ENCODE results near the gene SHTN1.

SHTN1 gene, protein sequence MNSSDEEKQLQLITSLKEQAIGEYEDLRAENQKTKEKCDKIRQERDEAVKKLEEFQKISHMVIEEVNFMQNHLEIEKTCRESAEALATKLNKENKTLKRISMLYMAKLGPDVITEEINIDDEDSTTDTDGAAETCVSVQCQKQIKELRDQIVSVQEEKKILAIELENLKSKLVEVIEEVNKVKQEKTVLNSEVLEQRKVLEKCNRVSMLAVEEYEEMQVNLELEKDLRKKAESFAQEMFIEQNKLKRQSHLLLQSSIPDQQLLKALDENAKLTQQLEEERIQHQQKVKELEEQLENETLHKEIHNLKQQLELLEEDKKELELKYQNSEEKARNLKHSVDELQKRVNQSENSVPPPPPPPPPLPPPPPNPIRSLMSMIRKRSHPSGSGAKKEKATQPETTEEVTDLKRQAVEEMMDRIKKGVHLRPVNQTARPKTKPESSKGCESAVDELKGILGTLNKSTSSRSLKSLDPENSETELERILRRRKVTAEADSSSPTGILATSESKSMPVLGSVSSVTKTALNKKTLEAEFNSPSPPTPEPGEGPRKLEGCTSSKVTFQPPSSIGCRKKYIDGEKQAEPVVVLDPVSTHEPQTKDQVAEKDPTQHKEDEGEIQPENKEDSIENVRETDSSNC

DNA sequence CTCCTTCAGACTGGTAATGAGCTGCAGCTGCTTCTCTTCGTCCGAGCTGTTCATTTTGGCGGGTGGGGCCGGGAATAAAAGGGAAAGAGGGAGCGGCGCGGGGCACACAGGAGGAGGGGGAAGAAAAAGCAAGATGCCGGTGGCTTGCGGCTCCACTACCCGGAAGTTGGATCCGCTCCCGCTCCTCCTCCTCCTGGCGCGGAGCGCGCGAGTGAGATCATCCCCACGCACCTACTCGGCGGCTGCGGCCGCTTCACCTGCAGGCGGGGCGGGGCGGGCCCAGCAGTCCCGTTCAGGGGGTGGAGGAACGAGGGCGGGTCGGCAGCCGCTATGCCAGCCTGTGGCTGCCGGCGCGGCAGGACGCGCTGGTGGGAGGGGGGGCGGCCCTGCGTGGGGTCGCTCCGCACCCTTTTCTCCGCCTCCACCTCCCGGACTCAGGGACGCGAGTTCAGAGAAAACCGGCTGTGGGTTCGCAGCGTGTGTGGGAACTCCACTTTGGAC is at the start of gene SHTN1:
TSS of gene SHTN1 (minus strand) at position 162 of the 501 bp plus-strand sequence. CDS start at position 54, 108 bp downstream.
- Histone ChIP-seq H3K9me3 (ENCODE audit: low read length) (no peaks in the 10 kb centered on the region), H3K9ac (ENCODE audit: low read length) (no peak within 1 kb of the TSS), H3K27me3 (ENCODE audit: control insufficient read depth in 1 of 2, insufficient read depth in 2 of 2, low read length in 2 of 2) (peaks cover 3 to 4% of the 10 kb centered on the region in 2 donors), H3K36me3 (ENCODE audit: insufficient read depth, low read length) (no peaks in the 10 kb centered on the region), H3K27ac (ENCODE audit: low read depth, low read length) (peak within 1 kb of the TSS; percentile 0), H3K4me1 (ENCODE audit: insufficient read depth, low read length) (peaks cover 5% of the 10 kb centered on the region), H3K4me3 (ENCODE audit: low read depth in 1 of 2, low read length in 2 of 2) (peak within 1 kb of the TSS; percentile 66 to 75)

DNA sequence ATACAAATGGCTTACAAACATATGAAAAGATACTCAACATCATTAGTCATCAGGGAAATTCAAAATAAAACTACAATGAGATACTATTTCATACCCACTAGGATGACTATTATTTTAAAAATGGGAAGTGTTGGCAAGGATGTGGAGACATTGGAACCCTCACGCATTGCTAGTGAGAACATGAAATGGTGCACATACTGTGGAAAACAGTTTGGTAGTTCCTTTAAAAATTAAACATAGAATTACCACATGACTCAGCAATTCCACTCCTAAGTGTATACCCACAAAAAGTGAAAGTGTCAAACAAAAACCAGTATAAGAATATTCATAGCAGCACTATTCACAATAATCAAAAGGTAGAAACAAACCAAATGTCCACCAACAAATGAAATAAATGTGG is 48.5 kb upstream of the SHTN1 start:
- Histone ChIP-seq H3K4me3 (ENCODE audit: low read depth in 1 of 2, low read length in 2 of 2) (no peak overlapping the region), H3K27me3 (ENCODE audit: control insufficient read depth in 1 of 2, insufficient read depth in 2 of 2, low read length in 2 of 2) (no peaks in the 10 kb centered on the region), H3K9ac (ENCODE audit: low read length) (no peak overlapping the region), H3K36me3 (ENCODE audit: insufficient read depth, low read length) (no peaks in the 10 kb centered on the region), H3K4me1 (ENCODE audit: insufficient read depth, low read length) (no peaks in the 10 kb centered on the region), H3K27ac (ENCODE audit: low read depth, low read length) (no peak overlapping the region), H3K9me3 (ENCODE audit: low read length) (no peaks in the 10 kb centered on the region)

DNA sequence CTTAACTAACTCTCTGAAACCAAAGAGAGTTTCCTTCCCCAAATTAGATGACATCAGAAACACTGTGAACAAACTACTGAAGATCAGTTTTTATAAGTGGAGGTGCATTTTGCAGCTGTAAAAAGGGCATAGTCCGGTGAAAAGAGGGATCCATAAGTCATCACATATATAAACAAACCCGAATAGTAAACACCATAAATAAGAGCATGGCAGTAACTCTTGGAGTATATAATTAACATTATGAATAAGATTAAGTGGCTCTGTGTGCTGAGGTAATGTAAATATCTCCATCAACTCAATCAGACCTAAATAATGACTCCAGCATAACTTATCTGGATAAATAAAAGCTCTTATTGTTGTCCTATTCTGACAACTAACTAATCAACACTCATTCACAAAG is 43.0 kb upstream of the SHTN1 start:
- Histone ChIP-seq H3K27me3 (ENCODE audit: control insufficient read depth in 1 of 2, insufficient read depth in 2 of 2, low read length in 2 of 2) (no peaks in the 10 kb centered on the region), H3K4me3 (ENCODE audit: low read depth in 1 of 2, low read length in 2 of 2) (no peak overlapping the region), H3K9ac (ENCODE audit: low read length) (no peak overlapping the region), H3K36me3 (ENCODE audit: insufficient read depth, low read length) (no peaks in the 10 kb centered on the region), H3K9me3 (ENCODE audit: low read length) (no peaks in the 10 kb centered on the region), H3K4me1 (ENCODE audit: insufficient read depth, low read length) (no peaks in the 10 kb centered on the region), H3K27ac (ENCODE audit: low read depth, low read length) (no peak overlapping the region)

- no peaks in the 10 kb centered on the region for H3K9me3 ChIP-seq (ENCODE audit: low read length)
- H3K27ac ChIP-seq (ENCODE audit: low read depth, low read length), result no peak overlapping the region
- H3K9ac ChIP-seq (ENCODE audit: low read length), result no peak overlapping the region
- H3K4me3 ChIP-seq (ENCODE audit: low read depth in 1 of 2, low read length in 2 of 2), result no peak overlapping the region
- H3K27me3 ChIP-seq (ENCODE audit: control insufficient read depth in 1 of 2, insufficient read depth in 2 of 2, low read length in 2 of 2), result no peaks in the 10 kb centered on the region
- H3K4me1 ChIP-seq (ENCODE audit: insufficient read depth, low read length), result no peaks in the 10 kb centered on the region
- H3K36me3 ChIP-seq (ENCODE audit: insufficient read depth, low read length), result no peaks in the 10 kb centered on the region
Observed at GRCh38 chr10:117016266-117016665, 11.3 kb upstream of the SHTN1 start.

GRCh38 chr10:117014835-117015234 is 9.8 kb upstream of the SHTN1 start:
- Histone ChIP-seq H3K36me3 (ENCODE audit: insufficient read depth, low read length) (no peaks in the 10 kb centered on the region), H3K9me3 (ENCODE audit: low read length) (no peaks in the 10 kb centered on the region), H3K27ac (ENCODE audit: low read depth, low read length) (no peak overlapping the region), H3K4me3 (ENCODE audit: low read depth in 1 of 2, low read length in 2 of 2) (no peak overlapping the region), H3K9ac (ENCODE audit: low read length) (no peak overlapping the region), H3K4me1 (ENCODE audit: insufficient read depth, low read length) (no peaks in the 10 kb centered on the region), H3K27me3 (ENCODE audit: control insufficient read depth in 1 of 2, insufficient read depth in 2 of 2, low read length in 2 of 2) (no peaks in the 10 kb centered on the region)

GRCh38 chr10:117007080-117007479 is 2.1 kb upstream of the SHTN1 start:
- Histone ChIP-seq H3K27me3 (ENCODE audit: control insufficient read depth in 1 of 2, insufficient read depth in 2 of 2, low read length in 2 of 2) (peaks cover 3 to 4% of the 10 kb centered on the region in 2 donors), H3K36me3 (ENCODE audit: insufficient read depth, low read length) (no peaks in the 10 kb centered on the region), H3K9ac (ENCODE audit: low read length) (no peak overlapping the region), H3K4me3 (ENCODE audit: low read depth in 1 of 2, low read length in 2 of 2) (no peak overlapping the region), H3K9me3 (ENCODE audit: low read length) (no peaks in the 10 kb centered on the region), H3K4me1 (ENCODE audit: insufficient read depth, low read length) (peaks cover 5% of the 10 kb centered on the region), H3K27ac (ENCODE audit: low read depth, low read length) (no peak overlapping the region)

GRCh38 chr10:117005527-117006055 is 604 bp upstream of the SHTN1 start:
- H3K9ac ChIP-seq (ENCODE audit: low read length), result no peak overlapping the region
- H3K9me3 ChIP-seq (ENCODE audit: low read length), result no peaks in the 10 kb centered on the region
- no peaks in the 10 kb centered on the region for H3K36me3 ChIP-seq (ENCODE audit: insufficient read depth, low read length)
- H3K4me3 ChIP-seq (ENCODE audit: low read depth in 1 of 2, low read length in 2 of 2), result peak overlapping the region; percentile 66 to 75
- H3K27me3 ChIP-seq (ENCODE audit: control insufficient read depth in 1 of 2, insufficient read depth in 2 of 2, low read length in 2 of 2), result peaks cover 3 to 4% of the 10 kb centered on the region in 2 donors
- peaks cover 5% of the 10 kb centered on the region for H3K4me1 ChIP-seq (ENCODE audit: insufficient read depth, low read length)
- no peak overlapping the region for H3K27ac ChIP-seq (ENCODE audit: low read depth, low read length)

- Histone ChIP-seq H3K27me3 (ENCODE audit: control insufficient read depth in 1 of 2, insufficient read depth in 2 of 2, low read length in 2 of 2) (peaks cover 3 to 4% of the 10 kb centered on the region in 2 donors), H3K4me3 (ENCODE audit: low read depth in 1 of 2, low read length in 2 of 2) (peak overlapping the region; percentile 66 to 75), H3K36me3 (ENCODE audit: insufficient read depth, low read length) (no peaks in the 10 kb centered on the region), H3K9ac (ENCODE audit: low read length) (no peak overlapping the region), H3K27ac (ENCODE audit: low read depth, low read length) (peak overlapping the region; percentile 0), H3K9me3 (ENCODE audit: low read length) (no peaks in the 10 kb centered on the region), H3K4me1 (ENCODE audit: insufficient read depth, low read length) (peaks cover 5% of the 10 kb centered on the region)
Observed at GRCh38 chr10:117004227-117005025, 561 bp downstream of the SHTN1 start.

- Histone ChIP-seq H3K27ac (ENCODE audit: low read depth, low read length) (no peak overlapping the region), H3K4me3 (ENCODE audit: low read depth in 1 of 2, low read length in 2 of 2) (no peak overlapping the region), H3K36me3 (ENCODE audit: insufficient read depth, low read length) (no peaks in the 10 kb centered on the region), H3K9ac (ENCODE audit: low read length) (no peak overlapping the region), H3K9me3 (ENCODE audit: low read length) (no peaks in the 10 kb centered on the region), H3K27me3 (ENCODE audit: control insufficient read depth in 1 of 2, insufficient read depth in 2 of 2, low read length in 2 of 2) (peaks cover 3 to 4% of the 10 kb centered on the region in 2 donors), H3K4me1 (ENCODE audit: insufficient read depth, low read length) (peaks cover 5% of the 10 kb centered on the region)
Observed at GRCh38 chr10:117003336-117003735, 1.7 kb downstream of the SHTN1 start.

DNA sequence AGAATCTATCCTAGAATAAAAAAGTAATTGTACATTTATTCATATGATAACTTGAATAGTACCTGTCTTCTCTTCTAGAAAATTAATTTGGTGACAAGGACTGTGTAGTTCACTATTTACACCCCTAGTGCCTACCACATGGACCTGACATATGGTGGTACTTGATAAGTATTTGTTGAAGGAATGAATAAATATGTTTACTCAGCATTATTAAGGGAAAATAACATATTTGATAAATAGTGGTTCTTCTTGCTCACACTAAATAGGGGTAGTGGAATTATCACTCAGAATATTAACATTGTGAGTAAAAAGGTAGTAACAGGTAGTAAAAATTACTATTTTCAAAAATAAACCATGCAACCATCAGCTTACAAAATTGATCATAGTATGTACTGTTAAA is 2.8 kb downstream of the SHTN1 start:
- H3K4me1 ChIP-seq (ENCODE audit: insufficient read depth, low read length), result peaks cover 5% of the 10 kb centered on the region
- H3K9me3 ChIP-seq (ENCODE audit: low read length), result no peaks in the 10 kb centered on the region
- H3K9ac ChIP-seq (ENCODE audit: low read length), result no peak overlapping the region
- H3K4me3 ChIP-seq (ENCODE audit: low read depth in 1 of 2, low read length in 2 of 2), result no peak overlapping the region
- H3K36me3 ChIP-seq (ENCODE audit: insufficient read depth, low read length), result no peaks in the 10 kb centered on the region
- no peak overlapping the region for H3K27ac ChIP-seq (ENCODE audit: low read depth, low read length)
- peaks cover 0 to 4% of the 10 kb centered on the region in 2 donors for H3K27me3 ChIP-seq (ENCODE audit: control insufficient read depth in 1 of 2, insufficient read depth in 2 of 2, low read length in 2 of 2)

GRCh38 chr10:117001144-117001543 is 3.8 kb downstream of the SHTN1 start:
- Histone ChIP-seq H3K4me3 (ENCODE audit: low read depth in 1 of 2, low read length in 2 of 2) (no peak overlapping the region), H3K9ac (ENCODE audit: low read length) (no peak overlapping the region), H3K4me1 (ENCODE audit: insufficient read depth, low read length) (peaks cover 5% of the 10 kb centered on the region), H3K27ac (ENCODE audit: low read depth, low read length) (no peak overlapping the region), H3K36me3 (ENCODE audit: insufficient read depth, low read length) (no peaks in the 10 kb centered on the region), H3K27me3 (ENCODE audit: control insufficient read depth in 1 of 2, insufficient read depth in 2 of 2, low read length in 2 of 2) (peaks cover 0 to 4% of the 10 kb centered on the region in 2 donors), H3K9me3 (ENCODE audit: low read length) (no peaks in the 10 kb centered on the region)
